Measurements from ENCODE around the gene TIGAR.

TIGAR gene

DNA sequence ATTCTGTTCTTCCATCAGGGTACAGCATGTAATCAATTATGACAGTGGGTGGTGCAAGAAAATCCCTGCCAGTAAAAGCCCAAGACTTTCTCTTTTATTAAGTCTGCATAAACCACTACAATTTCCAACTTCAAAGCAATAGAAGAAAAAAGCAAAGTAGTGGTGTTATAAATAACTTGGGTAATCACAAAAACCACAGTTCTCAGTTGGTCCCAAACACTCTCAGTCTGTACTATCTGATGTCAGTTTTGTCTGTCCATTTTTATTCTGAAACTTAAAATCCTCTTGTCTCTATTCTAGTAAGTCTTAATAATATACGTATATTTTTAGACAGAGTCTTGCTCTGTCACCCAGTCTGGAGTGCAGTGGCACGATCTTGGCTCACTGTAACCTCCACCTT lies 8.8 kb upstream of the TIGAR start:
- no peaks in the 10 kb centered on the region for H3K9me3 Mint-ChIP-seq
- H3K27ac Mint-ChIP-seq: no peak overlapping the region
- ATAC-seq (no peak), DNase-seq (no peak)
- no peaks in the 10 kb centered on the region for H3K27me3 Mint-ChIP-seq
- no peak overlapping the region for H3K4me3 Mint-ChIP-seq
- H3K4me1 Mint-ChIP-seq: peaks cover 17% of the 10 kb centered on the region

DNA sequence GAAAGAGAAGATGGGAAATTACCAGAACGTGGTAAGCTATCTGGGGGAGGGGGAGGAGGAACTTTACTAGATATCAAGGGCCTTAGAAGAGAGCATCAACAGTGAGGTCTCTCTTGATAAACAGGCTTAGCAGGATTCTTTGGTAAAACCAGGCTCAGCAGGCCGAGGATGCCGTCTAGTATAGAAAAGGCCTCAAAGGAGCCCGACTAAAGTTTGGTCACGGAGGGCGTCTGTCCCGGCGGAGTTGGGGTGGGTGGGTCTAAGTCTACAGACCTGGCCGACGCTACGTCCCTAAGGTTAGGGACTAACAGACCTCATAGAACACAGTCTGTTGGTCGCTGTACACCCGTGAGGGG lies 538 bp upstream of the TIGAR start:
- Mint-ChIP-seq H3K27ac (peak overlapping the region; percentile 74 to 86), H3K4me1 (peaks cover 38% of the 10 kb centered on the region), H3K9me3 (no peaks in the 10 kb centered on the region), H3K27me3 (no peaks in the 10 kb centered on the region), H3K4me3 (peak overlapping the region; percentile 92 to 94)
- peak; percentile 55 for ATAC-seq
- DNase-seq: no peak

DNA sequence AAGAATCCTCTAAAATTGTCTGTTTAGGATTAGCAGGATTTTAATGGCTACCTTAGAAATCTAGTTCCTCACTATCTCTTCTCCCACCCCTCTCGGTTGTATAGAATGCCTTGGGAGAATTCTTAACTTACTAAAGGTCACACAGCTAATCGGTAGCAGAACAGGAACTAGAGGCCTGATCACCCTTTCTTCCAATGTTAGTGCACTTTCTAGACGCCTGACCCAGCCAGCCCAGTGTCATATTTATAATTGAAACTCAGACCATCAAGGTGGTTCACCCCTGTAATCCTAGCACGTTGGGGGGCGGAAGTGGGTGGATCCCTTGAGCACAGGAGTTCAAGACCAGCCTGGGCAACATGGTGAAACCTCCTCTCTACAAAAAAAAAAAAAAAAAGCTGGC lies 1.7 kb downstream of the TIGAR start:
- Mint-ChIP-seq H3K27me3 (no peaks in the 10 kb centered on the region), H3K9me3 (no peaks in the 10 kb centered on the region), H3K4me1 (peaks cover 45% of the 10 kb centered on the region), H3K4me3 (peak overlapping the region; percentile 92 to 94), H3K27ac (peak overlapping the region; percentile 38 to 57)
- DNase-seq (no peak), ATAC-seq (no peak)

GRCh38 chr12:4323396-4323795 lies 2.4 kb downstream of the TIGAR start:
- Mint-ChIP-seq H3K4me3 (peak overlapping the region; percentile 35 to 53), H3K4me1 (peaks cover 45% of the 10 kb centered on the region), H3K27ac (peak overlapping the region in 1 of 2 donors; percentile 68), H3K9me3 (no peaks in the 10 kb centered on the region), H3K27me3 (no peaks in the 10 kb centered on the region)
- DNase-seq (no peak), ATAC-seq (no peak)

DNA sequence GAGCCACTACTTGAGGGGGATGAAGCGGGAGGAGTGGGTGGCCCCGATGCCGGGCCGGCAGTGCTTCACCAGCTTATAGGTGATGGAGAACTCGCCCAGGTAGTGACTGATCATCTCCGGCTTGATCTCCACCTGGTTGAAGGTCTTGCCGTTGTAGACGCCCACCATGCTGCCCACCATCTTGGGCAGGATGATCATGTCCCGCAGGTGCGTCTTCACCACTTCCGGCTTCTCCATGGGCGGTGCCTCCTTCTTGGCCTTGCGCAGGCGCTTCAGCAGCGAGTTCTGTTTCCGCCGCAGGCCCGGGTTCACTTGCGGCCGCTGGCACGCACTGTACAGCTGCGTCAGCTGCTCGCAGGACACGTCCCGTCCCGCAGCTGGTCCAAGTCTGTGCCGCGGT lies 3.4 kb downstream of the TIGAR start:
- Mint-ChIP-seq H3K9me3 (no peaks in the 10 kb centered on the region), H3K27ac (no peak overlapping the region), H3K27me3 (no peaks in the 10 kb centered on the region), H3K4me1 (peaks cover 44% of the 10 kb centered on the region), H3K4me3 (no peak overlapping the region)
- ATAC-seq: no peak
- no peak for DNase-seq

DNA sequence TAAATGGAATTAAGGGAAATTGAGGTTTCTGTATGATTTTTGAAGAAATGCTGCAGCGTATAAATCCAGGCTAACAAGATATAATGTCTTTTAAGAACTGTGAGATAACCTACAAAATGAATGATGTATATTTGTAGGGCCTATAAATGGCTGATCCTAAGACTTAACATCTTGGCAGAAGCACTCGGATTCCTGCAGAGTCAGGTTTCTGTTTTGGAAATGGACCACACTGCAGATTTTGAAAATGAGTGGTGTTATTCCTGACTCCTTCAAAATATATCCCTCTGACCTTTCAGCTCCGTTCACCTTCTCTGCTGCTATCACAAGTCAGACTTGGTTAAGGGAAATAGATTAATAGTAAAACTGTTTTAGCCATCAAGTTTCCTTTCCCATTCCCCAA lies 5.0 kb downstream of the TIGAR start:
- ATAC-seq (no peak), DNase-seq (no peak)
- Mint-ChIP-seq H3K9me3 (no peaks in the 10 kb centered on the region), H3K27me3 (no peaks in the 10 kb centered on the region), H3K4me3 (no peak overlapping the region), H3K27ac (no peak overlapping the region), H3K4me1 (peaks cover 40% of the 10 kb centered on the region)

- H3K9me3 Mint-ChIP-seq: no peaks in the 10 kb centered on the region
- no peak overlapping the region for H3K4me3 Mint-ChIP-seq
- H3K27ac Mint-ChIP-seq: no peak overlapping the region
Observed at GRCh38 chr12:4327293-4327692, 6.3 kb downstream of the TIGAR start.

GRCh38 chr12:4330203-4330602 lies 9.2 kb downstream of the TIGAR start:
- peaks cover 17% of the 10 kb centered on the region for H3K4me1 Mint-ChIP-seq
- H3K27me3 Mint-ChIP-seq: no peaks in the 10 kb centered on the region
- DNase-seq: no peak
- no peaks in the 10 kb centered on the region for H3K9me3 Mint-ChIP-seq
- H3K27ac Mint-ChIP-seq: no peak overlapping the region
- no peak overlapping the region for H3K4me3 Mint-ChIP-seq
- ATAC-seq: no peak

More at GRCh38 chr12:4327293-4327692, 6.3 kb downstream of the TIGAR start:
- Mint-ChIP-seq H3K4me1 (peaks cover 34% of the 10 kb centered on the region), H3K27me3 (no peaks in the 10 kb centered on the region)
- ATAC-seq: no peak
- no peak for DNase-seq

DNA sequence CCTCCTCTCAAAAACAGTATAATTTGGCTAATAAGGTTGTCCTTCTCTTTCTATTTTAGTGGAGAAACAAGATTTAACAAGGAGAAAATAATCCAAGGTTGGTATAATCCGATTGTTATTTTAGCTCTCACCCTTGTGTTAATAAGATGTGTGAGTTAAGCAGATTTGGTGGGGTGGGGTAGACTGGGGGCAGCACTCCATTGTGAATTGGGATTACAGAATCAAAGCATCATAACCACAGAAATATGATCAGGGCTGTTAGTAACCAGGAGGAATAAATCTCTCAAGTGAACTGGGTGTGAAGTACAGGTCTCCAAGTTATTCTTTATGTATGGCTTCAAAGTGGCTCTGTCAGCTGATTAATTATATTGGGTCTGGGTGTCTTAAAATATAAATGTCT lies 10.2 kb downstream of the TIGAR start:
- H3K4me1 Mint-ChIP-seq: peaks cover 17% of the 10 kb centered on the region

DNA sequence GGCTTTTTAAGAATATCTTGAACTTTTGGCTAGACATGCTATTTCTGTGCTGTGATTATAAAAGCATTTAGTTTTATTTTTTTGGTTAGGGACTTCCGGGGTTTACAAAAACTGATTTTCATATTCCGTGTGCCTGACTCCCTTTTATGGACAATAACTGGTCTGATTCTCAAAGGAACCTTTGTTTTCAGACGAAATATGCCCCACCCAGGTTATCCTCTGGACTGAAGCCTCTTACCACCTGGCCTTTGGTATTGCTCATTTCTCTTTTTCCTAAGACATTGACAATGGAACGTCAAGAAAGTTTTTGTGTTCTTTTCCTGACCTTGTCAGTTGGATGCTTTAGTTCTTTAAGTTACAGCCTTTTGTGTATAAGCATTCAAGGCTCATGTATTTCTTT lies 10.8 kb downstream of the TIGAR start:
- DNase-seq: no peak

More for the DNA sequence above, 10.2 kb downstream of the TIGAR start:
- ATAC-seq: no peak
- Mint-ChIP-seq H3K27ac (no peak overlapping the region), H3K4me3 (no peak overlapping the region), H3K9me3 (no peaks in the 10 kb centered on the region), H3K27me3 (no peaks in the 10 kb centered on the region)
- DNase-seq: no peak

GRCh38 chr12:4346931-4347330 lies 25.9 kb downstream of the TIGAR start:
- H3K27ac Mint-ChIP-seq: no peak overlapping the region
- H3K27me3 Mint-ChIP-seq: no peaks in the 10 kb centered on the region
- no peak for DNase-seq
- no peaks in the 10 kb centered on the region for H3K4me1 Mint-ChIP-seq
- peaks cover 15 to 16% of the 10 kb centered on the region in 2 donors for H3K9me3 Mint-ChIP-seq
- no peak overlapping the region for H3K4me3 Mint-ChIP-seq
- ATAC-seq: no peak

More for the DNA sequence above, 10.8 kb downstream of the TIGAR start:
- Mint-ChIP-seq H3K4me1 (peaks cover 15% of the 10 kb centered on the region), H3K27me3 (no peaks in the 10 kb centered on the region), H3K27ac (no peak overlapping the region), H3K9me3 (no peaks in the 10 kb centered on the region), H3K4me3 (no peak overlapping the region)
- no peak for ATAC-seq

DNA sequence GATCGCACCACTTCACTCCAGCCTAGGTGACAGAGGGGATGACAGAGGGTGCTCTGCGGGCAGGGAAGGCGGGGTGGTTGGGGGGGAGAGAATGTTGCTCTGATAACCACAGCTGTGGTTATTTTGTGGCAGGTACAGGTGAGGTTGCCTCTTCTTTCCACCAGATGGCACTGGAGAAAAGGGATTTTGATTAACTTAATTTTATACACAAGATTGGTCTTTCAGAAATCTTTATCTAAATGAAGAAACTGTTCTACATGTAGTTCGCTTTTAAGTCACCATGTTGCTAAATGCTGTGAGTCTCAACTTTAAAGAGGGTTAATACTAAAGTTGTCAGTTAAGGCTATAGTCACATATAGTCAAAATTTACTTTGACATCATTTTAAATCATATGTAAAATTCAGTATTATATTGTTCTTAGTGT lies 32.8 kb downstream of the TIGAR start:
- Mint-ChIP-seq H3K4me3 (no peak overlapping the region), H3K27ac (no peak overlapping the region), H3K27me3 (no peaks in the 10 kb centered on the region), H3K4me1 (peaks cover 8% of the 10 kb centered on the region), H3K9me3 (no peaks in the 10 kb centered on the region)
- ATAC-seq: peak; percentile 95
- DNase-seq: peak; percentile 25 to 48

- DNase-seq (no peak), ATAC-seq (no peak)
- peaks cover 8% of the 10 kb centered on the region for H3K4me1 Mint-ChIP-seq
- no peaks in the 10 kb centered on the region for H3K9me3 Mint-ChIP-seq
- no peak overlapping the region for H3K27ac Mint-ChIP-seq
- H3K27me3 Mint-ChIP-seq: no peaks in the 10 kb centered on the region
- no peak overlapping the region for H3K4me3 Mint-ChIP-seq
Observed at GRCh38 chr12:4355156-4356040, 34.4 kb downstream of the TIGAR start.

GRCh38 chr12:4356041-4356327 lies 35.0 kb downstream of the TIGAR start:
- Mint-ChIP-seq H3K27me3 (no peaks in the 10 kb centered on the region), H3K9me3 (no peaks in the 10 kb centered on the region), H3K4me3 (no peak overlapping the region), H3K4me1 (peaks cover 8% of the 10 kb centered on the region), H3K27ac (no peak overlapping the region)
- peak; percentile 46 to 65 for DNase-seq
- peak; percentile 47 for ATAC-seq

GRCh38 chr12:4366090-4366489 lies 45.1 kb downstream of the TIGAR start:
- DNase-seq (no peak), ATAC-seq (no peak)
- Mint-ChIP-seq H3K9me3 (no peaks in the 10 kb centered on the region), H3K27me3 (peaks cover 24% of the 10 kb centered on the region), H3K4me3 (no peak overlapping the region), H3K27ac (no peak overlapping the region), H3K4me1 (no peaks in the 10 kb centered on the region)

- Mint-ChIP-seq H3K4me1 (no peaks in the 10 kb centered on the region), H3K27me3 (peaks cover 22% of the 10 kb centered on the region), H3K27ac (no peak overlapping the region), H3K9me3 (no peaks in the 10 kb centered on the region), H3K4me3 (no peak overlapping the region)
- DNase-seq (no peak), ATAC-seq (no peak)
Observed at GRCh38 chr12:4369548-4369947, 48.5 kb downstream of the TIGAR start.

- Mint-ChIP-seq H3K4me3 (no peak overlapping the region), H3K27ac (no peak overlapping the region), H3K27me3 (peaks cover 15% of the 10 kb centered on the region), H3K4me1 (no peaks in the 10 kb centered on the region), H3K9me3 (no peaks in the 10 kb centered on the region)
- DNase-seq (no peak), ATAC-seq (no peak)
Observed at GRCh38 chr12:4370265-4370664, 49.3 kb downstream of the TIGAR start.

Measured in stimulated activated naive CD8-positive, alpha-beta T cell treated with anti-CD3 and anti-CD28 coated beads, Interleukin-15, amount 100 ng/mL, for 72 hours (primary cell).